RWPE2 (cell line): ENCODE data around the gene PRKCE.

Source experiments
- ATAC-seq: fragments of 200-7000 bp; cut with Tn5 transposase; 3 replicates; pipeline ENCODE4 v1.9.1; 2021; ENCODE audit warnings: low read depth
- DNase-seq: peaks from one replicate; pipeline ENCODE4 v3.0.0-alpha.2; 2020; ENCODE audit warnings: low spot score
- H3K27ac ChIP-seq: fragments of 450-650 bp; 2 replicates; pipeline ENCODE4 v1.5.1; 2017; ENCODE audit warnings: mild to moderate bottlenecking; ENCODE audit not compliant: poor library complexity, severe bottlenecking
- H3K27me3 ChIP-seq: fragments of 250-450 bp; sonication (Bioruptor Pico); 2 replicates; pipeline ENCODE4 v1.5.1; 2021; ENCODE audit warnings: mild to moderate bottlenecking, moderate library complexity; ENCODE audit not compliant: insufficient read depth, poor library complexity, severe bottlenecking
- H3K36me3 ChIP-seq: fragments of 250-450 bp; sonication (Bioruptor Pico); 2 replicates; pipeline ENCODE4 v1.5.1; 2020; ENCODE audit warnings: low read depth, mild to moderate bottlenecking, moderate library complexity
- H3K4me1 ChIP-seq: fragments of 250-450 bp; sonication (Bioruptor Pico); 2 replicates; pipeline ENCODE4 v1.5.1; 2021; ENCODE audit warnings: mild to moderate bottlenecking, moderate library complexity; ENCODE audit not compliant: insufficient read depth, poor library complexity, severe bottlenecking
- H3K4me3 ChIP-seq: fragments of 250-450 bp; sonication (Bioruptor Pico); 2 replicates; pipeline ENCODE4 v1.5.1; 2021; ENCODE audit warnings: mild to moderate bottlenecking, moderate library complexity; ENCODE audit not compliant: severe bottlenecking
- H3K9me3 ChIP-seq: fragments of 250-450 bp; sonication (Bioruptor Pico); 2 replicates; pipeline ENCODE4 v1.5.1; 2021; ENCODE audit warnings: mild to moderate bottlenecking, moderate library complexity; ENCODE audit not compliant: severe bottlenecking
- CTCF ChIP-seq: fragments of 450-650 bp; IDR thresholded peaks from one replicate; pipeline ENCODE4 v1.5.1; 2017; ENCODE audit warnings: mild to moderate bottlenecking, moderate library complexity; ENCODE audit not compliant: poor library complexity, severe bottlenecking

Gene PRKCE

DNA sequence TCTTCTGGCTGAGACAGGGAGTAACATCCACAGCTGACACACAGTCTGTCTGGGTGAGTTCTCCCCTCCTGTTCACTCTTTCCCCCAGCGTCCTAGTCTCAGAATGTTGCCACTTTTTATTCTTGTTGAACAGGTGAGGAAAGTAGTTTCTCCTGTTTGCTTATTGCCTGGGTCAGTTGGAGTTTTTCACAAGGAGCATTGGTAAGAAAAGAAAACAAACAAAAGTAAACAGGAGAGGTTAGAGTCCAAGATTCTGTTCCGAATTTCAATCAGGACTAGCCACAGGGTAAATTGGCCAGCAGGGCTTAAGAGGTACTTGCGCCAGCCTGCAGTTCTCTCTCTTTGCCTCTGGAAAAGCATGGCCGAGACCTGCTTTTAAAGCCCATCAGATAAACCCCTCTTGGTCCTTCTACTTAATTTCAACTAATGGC, 390.7 kb downstream of the PRKCE start:
- Histone ChIP-seq H3K9me3 (no peaks in the 10 kb centered on the region), H3K36me3 (no peaks in the 10 kb centered on the region), H3K27ac (no peak overlapping the region), H3K4me3 (no peak overlapping the region), H3K27me3 (no peaks in the 10 kb centered on the region), H3K4me1 (no peaks in the 10 kb centered on the region)
- no peak for DNase-seq
- no peak for ATAC-seq
- TF ChIP-seq CTCF, result no peak

DNA sequence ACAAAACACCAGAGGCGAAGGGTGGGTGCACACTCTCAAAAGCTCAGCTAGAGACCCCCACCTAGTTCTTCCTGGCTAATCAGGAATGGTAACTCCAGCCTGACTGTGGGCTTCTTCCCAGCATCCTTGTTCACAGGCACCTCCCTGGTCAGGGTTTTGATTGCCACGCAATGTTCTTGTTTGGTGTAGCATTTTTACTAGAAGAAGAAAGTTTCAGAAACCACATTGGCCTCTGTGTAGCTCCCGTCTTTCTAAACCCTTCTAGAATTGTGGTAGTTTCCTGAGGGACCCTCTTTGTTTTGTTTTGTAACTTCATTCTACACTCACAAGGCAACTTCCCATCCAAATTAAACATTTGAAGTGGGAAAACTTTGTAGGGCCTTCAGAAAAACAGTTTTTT, 391.2 kb downstream of the PRKCE start:
- H3K27me3 ChIP-seq, result no peaks in the 10 kb centered on the region
- H3K9me3 ChIP-seq, result no peaks in the 10 kb centered on the region
- no peak for TF ChIP-seq CTCF
- ATAC-seq (no peak), DNase-seq (no peak)
- no peaks in the 10 kb centered on the region for H3K4me1 ChIP-seq
- no peak overlapping the region for H3K4me3 ChIP-seq
- no peaks in the 10 kb centered on the region for H3K36me3 ChIP-seq
- H3K27ac ChIP-seq, result no peak overlapping the region

DNA sequence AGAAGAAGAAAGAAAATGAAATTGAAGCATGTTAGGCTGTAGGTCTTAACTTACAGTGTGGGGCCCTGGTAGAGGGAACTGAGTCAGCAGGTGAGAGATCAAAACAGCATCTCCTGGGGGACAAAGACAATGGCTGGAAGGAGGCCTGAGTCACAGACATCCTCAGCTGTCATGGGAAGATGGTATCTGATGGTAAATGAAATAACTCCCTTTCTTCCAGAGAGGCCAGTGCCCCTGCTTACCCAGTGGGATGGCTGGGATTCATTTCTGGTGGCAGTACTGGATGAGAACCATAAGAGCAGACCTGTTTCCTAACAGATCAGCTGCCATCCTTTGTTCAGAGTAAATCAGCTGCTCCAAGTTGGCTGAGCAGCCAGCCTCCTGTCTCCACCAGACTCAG, 394.4 kb downstream of the PRKCE start:
- no peak overlapping the region for H3K4me3 ChIP-seq
- ATAC-seq, result no peak

GRCh38 chr2:46047290-46047689, 395.8 kb downstream of the PRKCE start:
- no peak for TF ChIP-seq CTCF
- DNase-seq (no peak), ATAC-seq (no peak)
- no peaks in the 10 kb centered on the region for H3K9me3 ChIP-seq
- no peaks in the 10 kb centered on the region for H3K36me3 ChIP-seq
- H3K4me3 ChIP-seq, result no peak overlapping the region
- H3K27me3 ChIP-seq, result no peaks in the 10 kb centered on the region
- no peaks in the 10 kb centered on the region for H3K4me1 ChIP-seq
- H3K27ac ChIP-seq, result no peak overlapping the region

More for the DNA sequence above, 394.4 kb downstream of the PRKCE start:
- Histone ChIP-seq H3K27ac (no peak overlapping the region), H3K4me1 (no peaks in the 10 kb centered on the region), H3K9me3 (no peaks in the 10 kb centered on the region), H3K27me3 (no peaks in the 10 kb centered on the region), H3K36me3 (no peaks in the 10 kb centered on the region)
- DNase-seq, result no peak
- no peak for TF ChIP-seq CTCF

- H3K36me3 ChIP-seq, result no peaks in the 10 kb centered on the region
- H3K4me1 ChIP-seq, result no peaks in the 10 kb centered on the region
- ATAC-seq, result no peak
- H3K9me3 ChIP-seq, result no peaks in the 10 kb centered on the region
- no peak overlapping the region for H3K4me3 ChIP-seq
- no peaks in the 10 kb centered on the region for H3K27me3 ChIP-seq
- no peak overlapping the region for H3K27ac ChIP-seq
- no peak for DNase-seq
- no peak for TF ChIP-seq CTCF
Measured at GRCh38 chr2:46048693-46049092, 397.2 kb downstream of the PRKCE start.
